GM21619 (cell line): ENCODE measurements around the gene FHOD1.

Experiments used
- ATAC-seq: cut with Tn5 transposase; IDR thresholded peaks from one replicate; pipeline ENCODE4 v1.9.1; 2021; ENCODE audit not compliant: unreplicated experiment

The FHOD1 gene

DNA sequence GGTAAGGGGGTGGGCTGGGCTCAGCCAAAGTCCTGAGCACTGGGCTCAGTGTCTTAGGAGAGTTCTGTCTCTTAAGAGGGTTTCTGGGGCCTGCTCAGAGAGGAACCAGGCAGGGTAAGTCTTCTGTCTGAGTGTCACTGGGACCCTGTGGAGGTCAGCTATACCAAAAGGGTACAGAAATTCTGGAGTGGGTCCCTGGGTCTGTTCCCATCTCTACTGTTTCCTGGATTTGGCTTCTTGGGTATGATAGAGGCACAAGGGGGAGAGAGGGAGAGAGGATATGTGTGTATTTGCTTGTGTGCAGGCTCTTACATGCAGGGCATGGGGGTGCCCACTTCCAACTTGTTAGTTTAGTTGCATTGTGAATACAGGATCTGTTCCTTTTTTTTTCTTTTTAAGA is 53.7 kb downstream of the FHOD1 start:
- ATAC-seq, result no peak

GRCh38 chr16:67192781-67193361 is 54.4 kb downstream of the FHOD1 start:
- ATAC-seq, result peak; percentile 4

DNA sequence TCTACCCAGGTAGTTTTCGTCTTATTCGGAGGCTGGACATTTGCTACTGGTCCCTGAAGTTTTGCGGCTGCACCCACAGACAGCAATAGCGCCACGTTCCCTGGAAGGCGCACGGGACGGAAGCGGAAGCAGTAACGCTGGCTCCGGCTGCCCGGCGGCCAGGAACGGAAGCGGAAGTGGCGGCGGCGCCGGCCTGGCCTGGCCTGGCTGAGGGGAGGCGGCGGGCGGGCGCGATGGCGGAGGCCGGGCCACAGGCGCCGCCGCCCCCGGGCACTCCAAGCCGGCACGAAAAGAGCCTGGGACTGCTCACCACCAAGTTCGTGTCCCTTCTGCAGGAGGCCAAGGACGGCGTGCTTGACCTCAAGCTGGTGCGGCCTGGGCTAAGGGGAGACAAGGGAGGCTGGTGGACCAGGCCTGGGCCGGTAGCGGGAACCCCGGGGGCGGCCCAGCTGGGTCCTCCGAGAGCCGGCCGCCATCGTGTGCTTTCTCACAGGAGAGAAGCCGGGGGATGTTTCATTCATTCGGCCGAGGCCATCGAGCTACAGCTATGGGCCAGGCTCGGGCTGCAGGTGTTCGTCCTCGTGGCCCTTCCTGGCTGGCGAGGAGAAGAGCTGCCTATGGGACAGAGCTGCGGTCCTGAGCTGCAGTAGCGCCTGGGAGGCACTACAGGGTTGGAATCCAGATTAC is 55.1 kb downstream of the FHOD1 start, which contains the start of gene E2F4:
Gene E2F4 (plus strand): TSS at position 161 of the 687 bp plus-strand sequence. CDS start 73 bp downstream, at position 234.
- ATAC-seq, result peak; percentile 87

DNA sequence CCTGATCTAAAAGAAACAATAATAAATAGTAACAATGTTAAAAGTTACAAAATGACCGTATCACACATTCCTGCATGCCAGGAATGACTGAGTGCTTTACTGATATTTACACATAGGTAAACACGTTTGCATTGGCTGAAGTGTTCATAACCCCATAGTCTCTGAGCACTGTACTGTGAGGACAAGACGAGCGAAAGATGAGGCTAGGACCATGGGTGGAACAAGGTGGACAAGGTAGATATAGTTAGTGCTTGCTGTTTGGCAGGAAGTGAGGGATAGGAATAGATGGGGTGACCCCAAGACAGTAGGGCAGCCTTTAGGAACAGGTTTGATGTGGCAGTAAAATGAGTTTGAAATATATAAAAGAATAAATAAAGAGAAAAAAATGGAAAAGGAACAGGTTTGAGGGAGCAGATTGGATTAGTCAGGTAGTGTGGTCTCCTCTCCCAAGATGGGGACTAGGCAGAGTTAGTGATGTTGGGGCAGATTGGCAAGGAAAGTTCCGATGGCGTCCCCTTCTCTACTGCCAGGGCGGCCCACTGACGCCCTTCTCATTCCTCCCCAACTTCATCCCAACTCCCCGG is 55.8 kb downstream of the FHOD1 start:
- ATAC-seq, result no peak

- ATAC-seq, result no peak
Measured at GRCh38 chr16:67190448-67191399, 56.6 kb downstream of the FHOD1 start.

DNA sequence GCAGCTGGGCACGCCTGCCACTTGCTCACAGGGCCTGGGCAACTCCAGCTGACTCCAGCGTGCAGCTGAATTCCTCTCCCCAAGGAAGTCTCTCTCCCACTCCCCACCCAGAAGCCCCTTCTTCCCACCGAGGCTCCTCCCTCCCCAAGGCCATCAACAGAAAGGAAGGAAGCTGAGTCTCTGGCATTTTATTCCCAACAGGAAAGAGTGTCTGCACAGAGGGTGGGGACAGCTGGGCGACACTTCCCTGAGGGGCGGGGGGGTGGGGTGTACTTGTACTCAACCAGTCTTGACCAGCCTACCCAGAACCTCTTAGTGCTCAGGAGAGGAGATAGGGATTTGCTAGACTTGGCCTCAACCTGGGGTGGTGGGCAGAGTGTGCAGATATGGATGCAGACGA is 57.2 kb downstream of the FHOD1 start, which contains the start of gene EXOC3L1:
Gene EXOC3L1 (minus strand): TSS at position 96 of the 400 bp plus-strand sequence. CDS start 460 bp downstream, outside the sequence.
- no peak for ATAC-seq

GRCh38 chr16:67188798-67189197 is 58.5 kb downstream of the FHOD1 start:
- ATAC-seq, result no peak

- ATAC-seq, result no peak
Measured at GRCh38 chr16:67188323-67188722, 59.0 kb downstream of the FHOD1 start.

DNA sequence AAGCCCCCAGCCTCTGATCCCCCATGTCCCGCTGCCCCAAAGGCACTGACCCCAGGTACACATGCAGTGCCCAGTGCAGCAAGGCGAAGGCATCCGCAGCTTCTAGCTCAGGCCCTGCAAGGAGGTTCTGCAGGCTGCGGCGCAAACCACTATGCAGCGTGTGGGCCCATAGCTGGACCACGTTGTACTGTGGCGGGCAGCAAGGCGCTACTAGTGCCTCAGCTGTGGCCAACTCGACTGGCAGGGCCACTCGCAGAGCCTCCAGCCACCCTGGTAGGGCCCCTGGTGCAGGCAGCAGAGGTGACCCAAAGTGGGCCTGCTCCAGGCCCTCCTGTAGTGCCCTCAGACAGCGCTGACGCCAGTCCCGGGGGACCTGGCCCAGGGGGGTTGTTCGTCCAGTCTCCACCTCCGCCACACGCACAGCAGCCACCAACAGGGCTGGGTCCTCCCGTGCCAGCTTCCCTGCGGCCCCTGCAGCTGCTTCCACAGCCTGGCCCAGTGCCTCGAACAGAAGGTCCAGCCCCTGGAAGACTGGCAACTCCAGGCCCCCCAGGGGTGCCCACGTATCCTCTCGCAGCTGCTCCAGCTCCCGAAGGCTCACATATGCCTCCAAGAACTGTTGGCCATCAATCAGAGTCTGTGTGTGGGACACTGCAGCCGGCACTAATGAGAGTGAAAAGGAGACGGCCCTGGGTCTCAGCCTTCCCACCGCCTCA is 59.9 kb downstream of the FHOD1 start:
- no peak for ATAC-seq

- ATAC-seq, result no peak
Measured at GRCh38 chr16:67186550-67186950, 60.7 kb downstream of the FHOD1 start.

DNA sequence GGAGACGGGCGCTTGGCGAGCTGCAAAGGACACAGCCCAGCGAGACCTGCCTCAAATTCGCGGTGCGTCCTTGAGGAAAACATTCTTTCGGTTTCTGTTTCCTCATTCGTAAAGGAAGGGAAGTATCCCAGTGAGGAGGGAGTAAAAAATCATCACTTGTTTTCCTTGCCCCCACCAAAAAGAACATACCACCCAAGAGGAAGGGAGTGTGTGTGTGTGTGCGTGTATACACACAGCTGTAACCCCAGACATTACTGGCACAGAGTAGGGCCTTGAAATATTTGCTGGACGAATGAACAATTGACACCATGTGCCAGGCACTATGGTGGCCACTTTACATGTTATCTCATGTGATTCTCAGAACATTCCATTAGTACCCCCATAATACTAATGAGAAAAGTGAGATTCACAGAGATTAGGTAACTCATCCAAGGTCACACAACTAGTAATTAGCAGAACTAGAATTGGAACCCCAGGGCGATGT is 61.6 kb downstream of the FHOD1 start:
- ATAC-seq, result no peak

DNA sequence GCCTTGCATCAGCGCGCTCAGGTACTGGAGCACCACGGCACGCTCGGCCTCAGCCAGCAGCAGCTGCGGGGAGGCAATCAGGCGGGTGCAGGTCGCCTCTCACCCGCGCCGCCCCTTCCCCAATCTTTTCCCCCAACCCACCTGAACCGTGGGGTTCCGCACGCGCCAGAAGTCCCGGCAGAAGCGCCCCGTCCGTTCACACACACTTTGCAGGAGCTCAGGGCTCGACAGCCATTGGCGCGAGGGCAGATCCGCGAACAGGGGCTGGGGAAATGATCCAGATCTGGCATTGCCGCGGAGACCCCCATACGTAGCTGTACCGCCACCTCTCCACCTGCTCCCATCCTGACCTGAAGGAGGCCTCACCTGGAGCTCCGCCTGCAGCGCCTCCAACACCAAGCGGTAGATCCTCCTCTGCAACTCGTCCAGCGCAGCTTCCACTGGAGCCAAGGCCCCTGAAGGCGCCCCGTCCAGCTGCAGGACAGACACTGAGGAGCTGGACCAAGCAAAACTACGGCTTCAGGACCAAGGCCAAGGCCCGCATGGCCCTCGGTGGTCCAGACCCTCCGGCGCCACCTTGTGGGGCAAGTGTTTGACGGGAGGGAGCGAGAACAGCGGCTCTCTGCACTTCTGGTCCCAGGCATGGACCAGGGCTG is 62.2 kb downstream of the FHOD1 start:
- ATAC-seq, result no peak

GRCh38 chr16:67184453-67184994 is 62.8 kb downstream of the FHOD1 start:
- peak; percentile 1 for ATAC-seq

DNA sequence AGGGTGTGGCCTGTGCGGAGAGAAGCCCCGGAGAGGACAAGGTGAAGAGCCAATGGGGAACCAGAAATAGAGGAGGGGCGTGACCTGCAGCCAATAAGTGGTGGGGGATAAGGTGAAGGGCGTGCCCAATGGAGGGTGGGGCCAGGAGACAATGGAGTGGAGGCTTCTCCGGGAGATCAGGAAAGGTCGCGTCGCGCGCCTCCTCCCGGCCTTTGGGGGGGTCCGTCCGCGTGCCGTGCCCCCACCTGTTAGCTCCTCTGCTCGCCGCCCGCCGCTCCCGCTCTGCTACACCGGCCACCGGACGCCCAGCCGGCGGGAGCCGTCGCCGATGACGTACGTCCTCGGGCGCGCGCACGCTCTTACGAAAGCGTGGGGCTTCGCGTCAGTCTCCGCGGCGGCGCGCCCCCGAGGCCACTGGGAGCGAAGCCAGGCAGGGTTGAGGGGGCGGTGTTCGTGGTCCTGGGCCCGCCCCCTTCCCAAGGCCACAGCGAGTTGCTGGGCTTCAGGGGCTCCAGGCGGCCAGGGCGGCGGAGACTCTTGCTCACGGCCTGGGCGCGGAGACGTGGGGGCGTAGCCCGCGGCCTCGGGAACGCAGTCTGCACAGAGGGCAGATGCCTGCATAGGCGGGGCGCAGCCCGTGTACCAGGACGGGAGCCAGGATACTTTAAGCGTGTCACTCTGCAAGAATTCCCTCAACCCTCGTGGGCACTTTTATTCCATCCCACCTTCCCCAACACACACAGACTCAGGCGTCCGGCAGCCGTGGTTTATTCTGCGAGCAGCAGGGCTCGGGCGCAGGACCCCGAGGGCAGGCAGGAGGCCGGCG is 63.4 kb downstream of the FHOD1 start, which contains the start of gene MATCAP1:
Gene MATCAP1 (minus strand): TSS at position 337 of the 826 bp plus-strand sequence. CDS start 3,353 bp downstream, outside the sequence.
- ATAC-seq, result peak; percentile 88

DNA sequence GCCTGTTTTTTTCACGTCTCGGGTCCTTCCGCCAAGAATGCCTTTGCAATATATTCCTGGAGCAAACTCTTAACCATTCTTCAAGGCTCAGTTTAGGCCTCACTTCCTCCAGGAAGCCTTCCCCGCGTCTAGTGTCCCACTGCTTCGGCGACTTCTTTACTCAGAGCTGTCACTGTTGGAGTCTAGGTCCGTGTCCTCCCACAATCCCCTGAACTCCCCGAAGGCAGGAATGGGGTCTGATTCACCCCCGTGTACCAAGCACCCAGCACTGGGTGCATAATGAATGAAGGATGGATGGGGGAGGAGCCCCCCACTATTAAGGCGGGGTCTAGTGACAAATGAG is 64.0 kb downstream of the FHOD1 start:
- no peak for ATAC-seq

DNA sequence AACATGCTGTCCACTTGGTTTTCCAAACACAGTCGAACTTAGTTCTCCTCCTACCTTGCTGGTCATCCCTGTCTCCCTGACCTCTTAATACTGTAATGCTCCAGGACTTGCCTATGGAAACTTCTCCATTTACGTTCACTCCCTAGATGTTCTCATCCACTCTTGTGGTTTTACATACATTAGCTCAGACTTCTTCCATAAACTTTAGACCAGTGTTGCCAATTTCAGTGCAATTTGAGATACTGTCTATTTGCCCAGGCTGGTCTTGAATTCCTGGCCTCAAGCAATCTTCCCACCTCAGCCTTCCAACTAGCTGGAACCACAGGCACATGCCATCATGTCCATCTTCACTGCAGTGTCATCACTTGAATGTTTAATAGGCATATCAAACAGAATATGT is 65.0 kb downstream of the FHOD1 start:
- ATAC-seq, result no peak

DNA sequence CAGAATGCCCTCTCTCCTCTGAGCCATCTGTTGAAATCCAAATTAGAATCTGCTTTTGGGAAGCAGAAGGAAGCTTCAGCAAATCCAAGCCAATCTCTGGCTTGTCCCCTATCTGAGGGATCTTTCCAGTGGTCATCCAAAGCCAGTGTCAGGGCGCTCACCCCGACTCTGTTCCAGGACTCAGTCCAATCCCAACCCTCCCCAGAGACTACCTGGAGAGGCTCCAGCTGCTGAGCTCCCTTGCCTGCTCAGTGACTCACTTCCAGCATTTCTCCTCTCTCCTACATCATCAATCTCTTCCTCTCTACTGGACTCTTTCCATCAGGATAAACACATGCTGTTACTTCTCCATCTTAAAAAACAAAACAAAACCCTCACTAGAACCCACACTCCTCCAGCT is 65.9 kb downstream of the FHOD1 start:
- no peak for ATAC-seq

- no peak for ATAC-seq
Measured at GRCh38 chr16:67180166-67180565, 67.1 kb downstream of the FHOD1 start.
